Measurements from ENCODE around the gene HOXA9. TPM values are rescaled to one million over a fixed set of nuclear protein-coding genes. Genes with fewer than 3 reads are reported as not detected.

The HOXA9 gene
- total and polyA plus RNA-seq, 4 donors, result 0.02 to 0.70 TPM; not detected in 2

DNA sequence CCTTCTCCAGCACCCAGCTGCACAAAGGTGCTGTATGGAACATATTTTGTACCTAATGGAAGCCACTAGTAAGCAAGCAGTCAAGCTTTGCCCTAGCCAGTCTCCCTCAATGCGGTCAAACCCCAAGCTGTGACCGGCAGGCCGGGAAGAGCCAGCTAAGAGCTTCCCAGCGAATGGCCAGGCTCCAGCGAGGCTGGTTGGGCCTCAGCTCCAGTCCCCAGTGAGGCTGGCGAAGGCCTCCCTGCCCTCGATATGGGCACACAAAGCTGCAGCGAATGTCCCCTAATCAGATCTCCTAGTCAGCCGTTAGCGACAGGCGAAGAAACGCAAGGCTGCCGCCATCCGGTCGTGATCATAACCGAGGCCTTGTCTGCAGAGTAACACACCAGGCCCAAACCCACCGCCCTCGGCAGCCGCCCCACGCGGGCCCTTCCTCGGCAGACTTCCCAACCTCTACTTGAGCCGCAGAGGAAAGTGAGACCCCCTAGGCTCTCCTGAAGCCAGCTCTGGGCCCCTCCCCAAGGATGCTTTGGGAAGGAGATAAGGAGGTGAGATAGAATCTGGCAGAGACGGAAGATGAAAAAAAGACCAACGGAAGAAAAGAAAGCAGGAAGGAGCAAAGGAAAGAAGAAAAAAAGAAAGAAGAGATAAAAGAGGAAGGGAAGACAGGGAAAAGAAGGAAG lies 3.1 kb upstream of the HOXA9 start:
- no peak for DNase-seq (ENCODE audit: low spot score)
- Histone ChIP-seq H3K4me1 (ENCODE audit: control insufficient read depth in 4 of 4, insufficient read depth in 4 of 4, low read length in 3 of 4) (peaks cover 7 to 20% (median 10%) of the 10 kb centered on the region in 4 donors), H3K36me3 (ENCODE audit: control insufficient read depth in 4 of 4, insufficient read depth in 3 of 4, low read depth in 1 of 4, low read length in 3 of 4) (no peaks in the 10 kb centered on the region), H3K9me3 (ENCODE audit: control insufficient read depth in 4 of 4, low read length in 3 of 4) (peaks cover 0 to 13% (median under 1%) of the 10 kb centered on the region in 4 donors), H3K9ac (ENCODE audit: low read depth in 1 of 2, low read length in 2 of 2) (no peak overlapping the region), H3K4me3 (ENCODE audit: low read depth in 1 of 3, low read length in 3 of 3) (no peak overlapping the region), H3K27me3 (ENCODE audit: control insufficient read depth in 4 of 4, insufficient read depth in 4 of 4, low read length in 3 of 4) (peaks cover 7 to 61% (median 29%) of the 10 kb centered on the region in 4 donors), H3K27ac (ENCODE audit: low read depth in 1 of 2, low read length in 2 of 2) (no peak overlapping the region)
- 11% methylated on average over 25 of the region's 25 CpGs for WGBS
- TF ChIP-seq FOXA1 (IDR thresholded peaks at IDR 0.05), result no peak
- TF ChIP-seq SP1 (IDR thresholded peaks at IDR 0.05), result no peak
- TF ChIP-seq RXRA (IDR thresholded peaks at IDR 0.05), result no peak
- TF ChIP-seq YY1 (IDR thresholded peaks at IDR 0.05), result no peak
- TF ChIP-seq MAX (IDR thresholded peaks at IDR 0.05), result no peak
- TF ChIP-seq, protein P1, sequence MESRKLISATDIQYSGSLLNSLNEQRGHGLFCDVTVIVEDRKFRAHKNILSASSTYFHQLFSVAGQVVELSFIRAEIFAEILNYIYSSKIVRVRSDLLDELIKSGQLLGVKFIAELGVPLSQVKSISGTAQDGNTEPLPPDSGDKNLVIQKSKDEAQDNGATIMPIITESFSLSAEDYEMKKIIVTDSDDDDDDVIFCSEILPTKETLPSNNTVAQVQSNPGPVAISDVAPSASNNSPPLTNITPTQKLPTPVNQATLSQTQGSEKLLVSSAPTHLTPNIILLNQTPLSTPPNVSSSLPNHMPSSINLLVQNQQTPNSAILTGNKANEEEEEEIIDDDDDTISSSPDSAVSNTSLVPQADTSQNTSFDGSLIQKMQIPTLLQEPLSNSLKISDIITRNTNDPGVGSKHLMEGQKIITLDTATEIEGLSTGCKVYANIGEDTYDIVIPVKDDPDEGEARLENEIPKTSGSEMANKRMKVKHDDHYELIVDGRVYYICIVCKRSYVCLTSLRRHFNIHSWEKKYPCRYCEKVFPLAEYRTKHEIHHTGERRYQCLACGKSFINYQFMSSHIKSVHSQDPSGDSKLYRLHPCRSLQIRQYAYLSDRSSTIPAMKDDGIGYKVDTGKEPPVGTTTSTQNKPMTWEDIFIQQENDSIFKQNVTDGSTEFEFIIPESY (IDR thresholded peaks at IDR 0.05), result no peak
- TF ChIP-seq, protein P2, sequence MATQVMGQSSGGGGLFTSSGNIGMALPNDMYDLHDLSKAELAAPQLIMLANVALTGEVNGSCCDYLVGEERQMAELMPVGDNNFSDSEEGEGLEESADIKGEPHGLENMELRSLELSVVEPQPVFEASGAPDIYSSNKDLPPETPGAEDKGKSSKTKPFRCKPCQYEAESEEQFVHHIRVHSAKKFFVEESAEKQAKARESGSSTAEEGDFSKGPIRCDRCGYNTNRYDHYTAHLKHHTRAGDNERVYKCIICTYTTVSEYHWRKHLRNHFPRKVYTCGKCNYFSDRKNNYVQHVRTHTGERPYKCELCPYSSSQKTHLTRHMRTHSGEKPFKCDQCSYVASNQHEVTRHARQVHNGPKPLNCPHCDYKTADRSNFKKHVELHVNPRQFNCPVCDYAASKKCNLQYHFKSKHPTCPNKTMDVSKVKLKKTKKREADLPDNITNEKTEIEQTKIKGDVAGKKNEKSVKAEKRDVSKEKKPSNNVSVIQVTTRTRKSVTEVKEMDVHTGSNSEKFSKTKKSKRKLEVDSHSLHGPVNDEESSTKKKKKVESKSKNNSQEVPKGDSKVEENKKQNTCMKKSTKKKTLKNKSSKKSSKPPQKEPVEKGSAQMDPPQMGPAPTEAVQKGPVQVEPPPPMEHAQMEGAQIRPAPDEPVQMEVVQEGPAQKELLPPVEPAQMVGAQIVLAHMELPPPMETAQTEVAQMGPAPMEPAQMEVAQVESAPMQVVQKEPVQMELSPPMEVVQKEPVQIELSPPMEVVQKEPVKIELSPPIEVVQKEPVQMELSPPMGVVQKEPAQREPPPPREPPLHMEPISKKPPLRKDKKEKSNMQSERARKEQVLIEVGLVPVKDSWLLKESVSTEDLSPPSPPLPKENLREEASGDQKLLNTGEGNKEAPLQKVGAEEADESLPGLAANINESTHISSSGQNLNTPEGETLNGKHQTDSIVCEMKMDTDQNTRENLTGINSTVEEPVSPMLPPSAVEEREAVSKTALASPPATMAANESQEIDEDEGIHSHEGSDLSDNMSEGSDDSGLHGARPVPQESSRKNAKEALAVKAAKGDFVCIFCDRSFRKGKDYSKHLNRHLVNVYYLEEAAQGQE (IDR thresholded peaks at IDR 0.05), result no peak
- TF ChIP-seq EGR1 (IDR thresholded peaks at IDR 0.05; ENCODE audit: low read depth in 2 of 2), result no peak
- no peak for TF ChIP-seq NR2F2 (IDR thresholded peaks at IDR 0.05)
- TF ChIP-seq RAD21 (IDR thresholded peaks at IDR 0.05), result no peak
- TF ChIP-seq HNF4G (IDR thresholded peaks at IDR 0.05), result no peak
- no peak for TF ChIP-seq HNF4A (conservative IDR thresholded peaks at IDR 0.05)
- TF ChIP-seq FOXA2 (IDR thresholded peaks at IDR 0.05), result no peak
- TF ChIP-seq ATF3 (IDR thresholded peaks at IDR 0.05), result no peak
- no peak for TF ChIP-seq TAF1 (conservative IDR thresholded peaks at IDR 0.05)

- H3K27me3 ChIP-seq (ENCODE audit: control insufficient read depth in 4 of 4, insufficient read depth in 4 of 4, low read length in 3 of 4), result peaks cover 7 to 61% (median 27%) of the 10 kb centered on the region in 4 donors
- no peaks in the 10 kb centered on the region for H3K36me3 ChIP-seq (ENCODE audit: control insufficient read depth in 4 of 4, insufficient read depth in 3 of 4, low read depth in 1 of 4, low read length in 3 of 4)
- H3K4me1 ChIP-seq (ENCODE audit: control insufficient read depth in 4 of 4, insufficient read depth in 4 of 4, low read length in 3 of 4), result peaks cover 1 to 15% (median 5%) of the 10 kb centered on the region in 4 donors
- H3K9ac ChIP-seq (ENCODE audit: low read depth in 1 of 2, low read length in 2 of 2), result no peak overlapping the region
- peaks cover 0 to 13% (median under 1%) of the 10 kb centered on the region in 4 donors for H3K9me3 ChIP-seq (ENCODE audit: control insufficient read depth in 4 of 4, low read length in 3 of 4)
- H3K27ac ChIP-seq (ENCODE audit: low read depth in 1 of 2, low read length in 2 of 2), result no peak overlapping the region
- no peak for DNase-seq (ENCODE audit: low spot score)
- WGBS, result 20% methylated on average over 4 of the region's 4 CpGs
- H3K4me3 ChIP-seq (ENCODE audit: low read depth in 1 of 3, low read length in 3 of 3), result no peak overlapping the region
- TF ChIP-seq RXRA (IDR thresholded peaks at IDR 0.05) (no peak), YY1 (IDR thresholded peaks at IDR 0.05) (no peak), NR2F2 (IDR thresholded peaks at IDR 0.05) (no peak), EGR1 (IDR thresholded peaks at IDR 0.05; ENCODE audit: low read depth in 2 of 2) (no peak), RAD21 (IDR thresholded peaks at IDR 0.05) (no peak), HNF4G (IDR thresholded peaks at IDR 0.05) (no peak)
- TF ChIP-seq, protein P3, sequence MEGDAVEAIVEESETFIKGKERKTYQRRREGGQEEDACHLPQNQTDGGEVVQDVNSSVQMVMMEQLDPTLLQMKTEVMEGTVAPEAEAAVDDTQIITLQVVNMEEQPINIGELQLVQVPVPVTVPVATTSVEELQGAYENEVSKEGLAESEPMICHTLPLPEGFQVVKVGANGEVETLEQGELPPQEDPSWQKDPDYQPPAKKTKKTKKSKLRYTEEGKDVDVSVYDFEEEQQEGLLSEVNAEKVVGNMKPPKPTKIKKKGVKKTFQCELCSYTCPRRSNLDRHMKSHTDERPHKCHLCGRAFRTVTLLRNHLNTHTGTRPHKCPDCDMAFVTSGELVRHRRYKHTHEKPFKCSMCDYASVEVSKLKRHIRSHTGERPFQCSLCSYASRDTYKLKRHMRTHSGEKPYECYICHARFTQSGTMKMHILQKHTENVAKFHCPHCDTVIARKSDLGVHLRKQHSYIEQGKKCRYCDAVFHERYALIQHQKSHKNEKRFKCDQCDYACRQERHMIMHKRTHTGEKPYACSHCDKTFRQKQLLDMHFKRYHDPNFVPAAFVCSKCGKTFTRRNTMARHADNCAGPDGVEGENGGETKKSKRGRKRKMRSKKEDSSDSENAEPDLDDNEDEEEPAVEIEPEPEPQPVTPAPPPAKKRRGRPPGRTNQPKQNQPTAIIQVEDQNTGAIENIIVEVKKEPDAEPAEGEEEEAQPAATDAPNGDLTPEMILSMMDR (IDR thresholded peaks at IDR 0.05; ENCODE audit: low read depth, low read length, missing input control), result no peak
- TF ChIP-seq, protein P2 (IDR thresholded peaks at IDR 0.05), result no peak
Measured at GRCh38 chr7:27167916-27168264, 2.6 kb upstream of the HOXA9 start.
